HepG2 (cell line): ENCODE measurements around the gene RPL3. TPM values are rescaled to one million over a fixed set of nuclear protein-coding genes. Genes with fewer than 3 reads are reported as not detected.
A peak's percentile ranks its signal among the peaks of the same experiment; 100 is the strongest.

Experiments used
- CHD4 ChIP-seq: fragments of 200-600 bp; sonication (generic); IDR thresholded peaks from 2 replicates; pipeline ENCODE4 v1.7.0; 2017; ENCODE audit warnings: mild to moderate bottlenecking, low read length, borderline replicate concordance
- ELF1 ChIP-seq: sonication (generic); formaldehyde crosslinking; IDR thresholded peaks from 2 replicates; pipeline ENCODE4 v1.4.0; 2020; ENCODE audit warnings: missing genetic modification reagents
- MED1 ChIP-seq: sonication (generic); formaldehyde crosslinking; IDR thresholded peaks from 2 replicates; pipeline ENCODE4 v1.4.0; 2020; ENCODE audit warnings: missing genetic modification reagents
- MXI1 ChIP-seq: IDR thresholded peaks from 3 replicates; pipeline ENCODE4 v1.6.1; 2012; ENCODE audit warnings: low read depth, low read length, inconsistent platforms, borderline replicate concordance
- PRDM15 ChIP-seq: sonication (generic); formaldehyde crosslinking; IDR thresholded peaks from 2 replicates; pipeline ENCODE4 v1.4.0; 2020; ENCODE audit warnings: missing genetic modification reagents
- TFAP4 ChIP-seq: sonication (generic); IDR thresholded peaks from 2 replicates; pipeline ENCODE4 v1.6.1; 2016; ENCODE audit warnings: low read depth, borderline replicate concordance
- ZNF264 ChIP-seq: sonication (generic); formaldehyde crosslinking; IDR thresholded peaks from 2 replicates; pipeline ENCODE4 v1.4.0; 2020; ENCODE audit warnings: missing genetic modification reagents
- ZNF292 ChIP-seq: sonication (generic); formaldehyde crosslinking; IDR thresholded peaks from 2 replicates; pipeline ENCODE4 v1.8.1; 2022; ENCODE audit warnings: mild to moderate bottlenecking, low read depth, missing genetic modification reagents, borderline replicate concordance
- ZNF460 ChIP-seq: sonication (generic); formaldehyde crosslinking; IDR thresholded peaks from 2 replicates; pipeline ENCODE4 v1.5.1; 2020; ENCODE audit warnings: missing genetic modification reagents, mild to moderate bottlenecking, borderline replicate concordance
- ZNF567 ChIP-seq: sonication (generic); formaldehyde crosslinking; IDR thresholded peaks from 2 replicates; pipeline ENCODE4 v1.8.1; 2023; ENCODE audit warnings: mild to moderate bottlenecking, missing genetic modification reagents, borderline replicate concordance
- ZNF614 ChIP-seq: IDR thresholded peaks from 2 replicates; pipeline ENCODE4 v1.6.1; 2018; ENCODE audit warnings: missing biosample characterization, missing genetic modification reagents, inconsistent platforms, borderline replicate concordance
- ZNF83 ChIP-seq: sonication (generic); formaldehyde crosslinking; IDR thresholded peaks from 2 replicates; pipeline ENCODE4 v1.4.0; 2020; ENCODE audit warnings: missing genetic modification reagents, mild to moderate bottlenecking, borderline replicate concordance
- polyA plus RNA-seq, 8 experiments: library from polyadenylated mRNA; depleted of rRNA in 3 of 8; stranded (reverse) in 7 of 8; unstranded in 1 of 8; fragments of >200 nt; fragmentation: Illumina TruSeq in 4 of 8; extraction: Trizol in 4 of 8; gene quantifications; 2 replicates each; pipeline versions ENCODE4 v1.2.1 to v1.2.3, GENCODE V29; 2011 to 2016; ENCODE audit warnings: low read depth in 4 of 8, missing spikeins in 1 of 8, mixed read lengths in 1 of 8; ENCODE audit not compliant: insufficient read depth in 1 of 8
- total RNA-seq, 5 experiments: library from RNA; depleted of rRNA; stranded (reverse); fragments of >200 nt; fragmentation: Illumina TruSeq; extraction: Trizol; gene quantifications; 2 replicates each; pipeline ENCODE4 v1.2.3, GENCODE V29; 2016; ENCODE audit warnings: low read depth in 1 of 5
- TF ChIP-seq, protein P1 (sequence below): sonication (generic); formaldehyde crosslinking; IDR thresholded peaks from 2 replicates; pipeline ENCODE4 v1.4.0; 2020; ENCODE audit warnings: missing genetic modification reagents
- TF ChIP-seq, protein P2 (sequence below), 2 experiments: sonication (generic) in 1 of 2; formaldehyde crosslinking in 1 of 2; IDR thresholded peaks; 2 replicates each; pipeline versions ENCODE4 v1.6.1 to v1.9.0; 2014 to 2022; ENCODE audit warnings: antibody characterized with exemption in 1 of 2, borderline replicate concordance in 1 of 2, inconsistent platforms in 1 of 2, low read depth in 1 of 2, missing genetic modification reagents in 1 of 2

RPL3 gene
- total and polyA plus RNA-seq, 2 of the 13 experiments (the other 11 are each of a cell fraction or from before 2014, with no cell fraction given): 1,051 to 3,279 TPM

DNA sequence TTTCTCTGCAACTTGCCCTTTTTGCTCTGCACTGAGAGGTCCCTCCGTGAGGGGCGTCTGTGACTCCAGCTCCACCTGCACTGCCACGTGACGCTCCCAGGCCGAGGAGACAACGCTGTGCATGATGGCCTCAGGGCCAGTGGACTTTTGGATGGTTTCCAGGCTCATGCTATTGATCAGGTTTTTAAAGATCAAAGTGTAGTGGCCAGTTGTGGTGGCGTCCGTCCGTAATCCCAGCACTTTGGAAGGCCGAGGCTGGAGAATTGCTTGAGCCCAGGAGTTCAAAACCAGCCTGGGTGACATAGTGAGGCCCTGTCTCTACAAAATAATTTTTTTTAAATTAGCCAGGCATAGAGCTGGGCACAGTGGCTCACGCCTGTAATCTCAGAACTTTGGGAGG, 16.1 kb downstream of the RPL3 start (continued):
- TF ChIP-seq, protein P1, sequence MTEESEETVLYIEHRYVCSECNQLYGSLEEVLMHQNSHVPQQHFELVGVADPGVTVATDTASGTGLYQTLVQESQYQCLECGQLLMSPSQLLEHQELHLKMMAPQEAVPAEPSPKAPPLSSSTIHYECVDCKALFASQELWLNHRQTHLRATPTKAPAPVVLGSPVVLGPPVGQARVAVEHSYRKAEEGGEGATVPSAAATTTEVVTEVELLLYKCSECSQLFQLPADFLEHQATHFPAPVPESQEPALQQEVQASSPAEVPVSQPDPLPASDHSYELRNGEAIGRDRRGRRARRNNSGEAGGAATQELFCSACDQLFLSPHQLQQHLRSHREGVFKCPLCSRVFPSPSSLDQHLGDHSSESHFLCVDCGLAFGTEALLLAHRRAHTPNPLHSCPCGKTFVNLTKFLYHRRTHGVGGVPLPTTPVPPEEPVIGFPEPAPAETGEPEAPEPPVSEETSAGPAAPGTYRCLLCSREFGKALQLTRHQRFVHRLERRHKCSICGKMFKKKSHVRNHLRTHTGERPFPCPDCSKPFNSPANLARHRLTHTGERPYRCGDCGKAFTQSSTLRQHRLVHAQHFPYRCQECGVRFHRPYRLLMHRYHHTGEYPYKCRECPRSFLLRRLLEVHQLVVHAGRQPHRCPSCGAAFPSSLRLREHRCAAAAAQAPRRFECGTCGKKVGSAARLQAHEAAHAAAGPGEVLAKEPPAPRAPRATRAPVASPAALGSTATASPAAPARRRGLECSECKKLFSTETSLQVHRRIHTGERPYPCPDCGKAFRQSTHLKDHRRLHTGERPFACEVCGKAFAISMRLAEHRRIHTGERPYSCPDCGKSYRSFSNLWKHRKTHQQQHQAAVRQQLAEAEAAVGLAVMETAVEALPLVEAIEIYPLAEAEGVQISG: peak; percentile 79
- TF ChIP-seq CHD4 (no peak; the same call in 1 of the 2 replicates), PRDM15 (peak; percentile 58; the same call in 1 of the 2 replicates), ZNF292 (CRISPR knock-in tag) (peak; percentile 85; the same call in 1 of the 2 replicates), ZNF264 (CRISPR knock-in tag) (peak; percentile 94), ZNF614 (CRISPR knock-in tag) (peak; percentile 89), MXI1 (peak; percentile 72; the same call in 1 of the 3 replicates), ZNF460 (CRISPR knock-in tag) (no peak; the same call in 1 of the 2 replicates), ELF1 (CRISPR knock-in tag) (peak; percentile 42; the same call in 1 of the 2 replicates), MED1 (CRISPR knock-in tag) (peak; percentile 95), ZNF567 (CRISPR knock-in tag) (peak; percentile 53; the same call in 1 of the 2 replicates), ZNF83 (CRISPR knock-in tag) (no peak), TFAP4 (peak; percentile 79; the same call in 1 of the 2 replicates)
- TF ChIP-seq, protein P2, sequence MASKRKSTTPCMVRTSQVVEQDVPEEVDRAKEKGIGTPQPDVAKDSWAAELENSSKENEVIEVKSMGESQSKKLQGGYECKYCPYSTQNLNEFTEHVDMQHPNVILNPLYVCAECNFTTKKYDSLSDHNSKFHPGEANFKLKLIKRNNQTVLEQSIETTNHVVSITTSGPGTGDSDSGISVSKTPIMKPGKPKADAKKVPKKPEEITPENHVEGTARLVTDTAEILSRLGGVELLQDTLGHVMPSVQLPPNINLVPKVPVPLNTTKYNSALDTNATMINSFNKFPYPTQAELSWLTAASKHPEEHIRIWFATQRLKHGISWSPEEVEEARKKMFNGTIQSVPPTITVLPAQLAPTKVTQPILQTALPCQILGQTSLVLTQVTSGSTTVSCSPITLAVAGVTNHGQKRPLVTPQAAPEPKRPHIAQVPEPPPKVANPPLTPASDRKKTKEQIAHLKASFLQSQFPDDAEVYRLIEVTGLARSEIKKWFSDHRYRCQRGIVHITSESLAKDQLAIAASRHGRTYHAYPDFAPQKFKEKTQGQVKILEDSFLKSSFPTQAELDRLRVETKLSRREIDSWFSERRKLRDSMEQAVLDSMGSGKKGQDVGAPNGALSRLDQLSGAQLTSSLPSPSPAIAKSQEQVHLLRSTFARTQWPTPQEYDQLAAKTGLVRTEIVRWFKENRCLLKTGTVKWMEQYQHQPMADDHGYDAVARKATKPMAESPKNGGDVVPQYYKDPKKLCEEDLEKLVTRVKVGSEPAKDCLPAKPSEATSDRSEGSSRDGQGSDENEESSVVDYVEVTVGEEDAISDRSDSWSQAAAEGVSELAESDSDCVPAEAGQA (IDR thresholded peaks at IDR 0.05; ENCODE audit: low read depth): peak; percentile 62; the same call in 1 of the 2 replicates
- TF ChIP-seq, protein P2 (CRISPR knock-in tag; IDR thresholded peaks at IDR 0.05; ENCODE audit: borderline replicate concordance): no peak
